Measurements from ENCODE around the gene SPATA46.

DNA sequence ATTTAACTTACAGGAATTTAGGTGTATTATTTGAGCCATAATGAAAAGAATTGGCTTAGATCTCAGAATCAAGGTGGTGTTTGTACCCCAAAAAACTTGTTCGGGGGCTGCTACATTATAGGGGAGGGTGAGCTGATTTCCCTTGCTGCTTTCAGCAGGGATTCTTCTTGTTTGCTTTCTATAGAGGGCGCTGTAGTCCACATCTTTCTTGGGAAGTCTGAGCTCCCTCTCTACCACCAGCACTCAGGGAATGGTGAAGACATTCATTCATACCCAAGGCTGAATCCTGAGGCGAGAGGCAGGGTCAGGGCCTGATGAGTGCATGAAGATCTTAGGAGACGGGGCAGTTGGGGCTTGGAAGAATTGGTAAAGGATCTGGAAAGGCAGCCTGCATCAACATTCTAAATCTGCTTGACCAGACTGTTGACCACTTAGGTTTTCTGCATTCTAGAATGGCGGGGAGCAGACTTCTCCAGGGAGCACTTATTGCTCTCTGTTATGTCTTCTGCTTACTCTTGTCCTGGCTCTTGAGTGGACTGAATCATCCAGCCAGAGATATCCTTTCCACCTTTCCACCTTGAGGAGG lies 18.9 kb downstream of the SPATA46 start:
- TF ChIP-seq, protein P1, sequence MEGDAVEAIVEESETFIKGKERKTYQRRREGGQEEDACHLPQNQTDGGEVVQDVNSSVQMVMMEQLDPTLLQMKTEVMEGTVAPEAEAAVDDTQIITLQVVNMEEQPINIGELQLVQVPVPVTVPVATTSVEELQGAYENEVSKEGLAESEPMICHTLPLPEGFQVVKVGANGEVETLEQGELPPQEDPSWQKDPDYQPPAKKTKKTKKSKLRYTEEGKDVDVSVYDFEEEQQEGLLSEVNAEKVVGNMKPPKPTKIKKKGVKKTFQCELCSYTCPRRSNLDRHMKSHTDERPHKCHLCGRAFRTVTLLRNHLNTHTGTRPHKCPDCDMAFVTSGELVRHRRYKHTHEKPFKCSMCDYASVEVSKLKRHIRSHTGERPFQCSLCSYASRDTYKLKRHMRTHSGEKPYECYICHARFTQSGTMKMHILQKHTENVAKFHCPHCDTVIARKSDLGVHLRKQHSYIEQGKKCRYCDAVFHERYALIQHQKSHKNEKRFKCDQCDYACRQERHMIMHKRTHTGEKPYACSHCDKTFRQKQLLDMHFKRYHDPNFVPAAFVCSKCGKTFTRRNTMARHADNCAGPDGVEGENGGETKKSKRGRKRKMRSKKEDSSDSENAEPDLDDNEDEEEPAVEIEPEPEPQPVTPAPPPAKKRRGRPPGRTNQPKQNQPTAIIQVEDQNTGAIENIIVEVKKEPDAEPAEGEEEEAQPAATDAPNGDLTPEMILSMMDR (IDR thresholded peaks at IDR 0.05), result no peak
- no peak for TF ChIP-seq POLR2A (IDR thresholded peaks at IDR 0.05)
